Hepatocyte (in vitro differentiated cells): ENCODE measurements around the gene CDH19. TPM values are rescaled to one million over a fixed set of nuclear protein-coding genes. Genes with fewer than 3 reads are reported as not detected.

Source experiments
- DNase-seq: peaks from one replicate; pipeline ENCODE4 v3.0.0-alpha.2; 2016; ENCODE audit warnings: low spot score
- H2AFZ ChIP-seq: fragments of 200-600 bp; sonication (generic); 2 replicates; pipeline ENCODE4 v1.6.0; 2016; ENCODE audit warnings: antibody characterized with exemption, mild to moderate bottlenecking
- H3K27ac ChIP-seq: fragments of 200-600 bp; sonication (generic); 2 replicates; pipeline ENCODE4 v1.5.1; 2016; ENCODE audit warnings: mild to moderate bottlenecking
- H3K27me3 ChIP-seq: fragments of 200-600 bp; sonication (generic); 2 replicates; pipeline ENCODE4 v1.6.1; 2016
- H3K36me3 ChIP-seq: fragments of 200-600 bp; sonication (generic); replicated peaks from 2 replicates; pipeline ENCODE4 v1.5.1; 2016; ENCODE audit warnings: low read depth; ENCODE audit not compliant: insufficient read depth
- H3K4me1 ChIP-seq: fragments of 200-600 bp; sonication (generic); 2 replicates; pipeline ENCODE4 v1.5.1; 2016; ENCODE audit warnings: mild to moderate bottlenecking, moderate library complexity; ENCODE audit not compliant: insufficient read depth
- H3K4me2 ChIP-seq: fragments of 200-600 bp; sonication (generic); 2 replicates; pipeline ENCODE4 v1.6.0; 2016
- H3K4me3 ChIP-seq: fragments of 200-600 bp; sonication (generic); 2 replicates; pipeline ENCODE4 v1.5.1; 2016; ENCODE audit warnings: mild to moderate bottlenecking
- H3K79me2 ChIP-seq: fragments of 200-600 bp; sonication (generic); 2 replicates; pipeline ENCODE4 v1.6.0; 2017; ENCODE audit warnings: mild to moderate bottlenecking
- H3K9me2 ChIP-seq: fragments of 200-600 bp; sonication (generic); replicated peaks from 2 replicates; pipeline ENCODE4 v1.6.0; 2017; ENCODE audit warnings: mild to moderate bottlenecking; ENCODE audit not compliant: insufficient read depth
- H3K9me3 ChIP-seq: fragments of 200-600 bp; sonication (generic); 2 replicates; pipeline ENCODE4 v1.5.1; 2016; ENCODE audit warnings: low read depth, mild to moderate bottlenecking
- H4K20me1 ChIP-seq: fragments of 200-600 bp; sonication (generic); 2 replicates; pipeline ENCODE4 v1.6.0; 2016; ENCODE audit warnings: mild to moderate bottlenecking; ENCODE audit not compliant: insufficient read depth, poor library complexity, severe bottlenecking
- EZH2 ChIP-seq: fragments of 200-600 bp; sonication (generic); IDR thresholded peaks from 2 replicates; pipeline ENCODE4 v1.6.1; 2016; ENCODE audit warnings: antibody characterized with exemption, mild to moderate bottlenecking, borderline replicate concordance
- EZH2phosphoT487 ChIP-seq: fragments of 200-600 bp; sonication (generic); IDR thresholded peaks from one replicate; pipeline ENCODE4 v1.6.1; 2018; ENCODE audit warnings: antibody characterized with exemption, mild to moderate bottlenecking, low read depth, moderate library complexity; ENCODE audit not compliant: unreplicated experiment, severe bottlenecking
- WGBS: methylation state at CpG from one replicate; pipeline ENCODE4 v1.1.6; 2016; ENCODE audit warnings: low lambda C conversion rate; ENCODE audit errors: missing lambda C conversion rate; 5-methylcytosine and 5-hydroxymethylcytosine counted together
- polyA plus RNA-seq: library from polyadenylated mRNA; unstranded; fragments of >200 nt; fragmentation: Nextera tagmentation; extraction: Ambion mirVana; gene quantifications from 2 replicates; pipeline ENCODE4 v1.2.1, GENCODE V29; 2016
- total RNA-seq: library from RNA; depleted of rRNA; stranded (reverse); fragments of >200 nt; gene quantifications from 2 replicates; pipeline ENCODE4 v1.2.3, GENCODE V29; 2014
- TF ChIP-seq, protein P1 (sequence below): fragments of 200-600 bp; sonication (generic); IDR thresholded peaks from 2 replicates; pipeline ENCODE4 v1.5.1; 2016; ENCODE audit warnings: antibody characterized with exemption, mild to moderate bottlenecking; ENCODE audit not compliant: poor library complexity

CDH19 gene
- total and polyA plus RNA-seq, 2 experiments from 2014 or later: not detected

DNA sequence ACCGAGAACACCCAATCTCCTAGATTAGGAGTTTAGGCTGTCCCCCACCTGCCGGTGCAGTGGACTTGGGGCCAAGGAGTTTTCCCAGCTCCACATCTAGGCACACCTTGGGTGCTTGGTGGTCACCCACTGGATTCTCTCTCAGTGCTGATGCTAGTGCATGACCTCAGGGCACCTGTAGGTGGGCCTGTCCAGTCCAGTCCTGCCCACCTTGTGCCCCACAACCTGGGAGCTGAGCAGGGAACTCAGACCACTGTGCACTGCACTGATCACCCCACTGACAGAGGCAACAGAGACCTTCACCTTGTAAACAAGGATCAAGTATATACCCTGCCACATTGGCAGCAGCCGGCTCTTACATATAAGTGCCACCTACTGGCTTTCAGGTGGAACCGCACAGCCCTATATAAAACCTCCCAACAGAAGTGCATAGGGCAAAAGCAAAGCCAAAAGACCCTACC, 12.7 kb upstream of the CDH19 start:
- Histone ChIP-seq H4K20me1 (no peaks in the 10 kb centered on the region), H3K4me1 (no peaks in the 10 kb centered on the region), H3K79me2 (no peaks in the 10 kb centered on the region), H3K27me3 (no peaks in the 10 kb centered on the region), H3K4me2 (no peak overlapping the region), H2AFZ (no peak overlapping the region), H3K9me2 (no peaks in the 10 kb centered on the region), H3K27ac (no peak overlapping the region), H3K9me3 (no peaks in the 10 kb centered on the region), H3K4me3 (no peak overlapping the region), H3K36me3 (no peaks in the 10 kb centered on the region)
- TF ChIP-seq EZH2phosphoT487 (no peak), EZH2 (no peak)
- TF ChIP-seq, protein P1, sequence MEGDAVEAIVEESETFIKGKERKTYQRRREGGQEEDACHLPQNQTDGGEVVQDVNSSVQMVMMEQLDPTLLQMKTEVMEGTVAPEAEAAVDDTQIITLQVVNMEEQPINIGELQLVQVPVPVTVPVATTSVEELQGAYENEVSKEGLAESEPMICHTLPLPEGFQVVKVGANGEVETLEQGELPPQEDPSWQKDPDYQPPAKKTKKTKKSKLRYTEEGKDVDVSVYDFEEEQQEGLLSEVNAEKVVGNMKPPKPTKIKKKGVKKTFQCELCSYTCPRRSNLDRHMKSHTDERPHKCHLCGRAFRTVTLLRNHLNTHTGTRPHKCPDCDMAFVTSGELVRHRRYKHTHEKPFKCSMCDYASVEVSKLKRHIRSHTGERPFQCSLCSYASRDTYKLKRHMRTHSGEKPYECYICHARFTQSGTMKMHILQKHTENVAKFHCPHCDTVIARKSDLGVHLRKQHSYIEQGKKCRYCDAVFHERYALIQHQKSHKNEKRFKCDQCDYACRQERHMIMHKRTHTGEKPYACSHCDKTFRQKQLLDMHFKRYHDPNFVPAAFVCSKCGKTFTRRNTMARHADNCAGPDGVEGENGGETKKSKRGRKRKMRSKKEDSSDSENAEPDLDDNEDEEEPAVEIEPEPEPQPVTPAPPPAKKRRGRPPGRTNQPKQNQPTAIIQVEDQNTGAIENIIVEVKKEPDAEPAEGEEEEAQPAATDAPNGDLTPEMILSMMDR: peak; percentile 36
- WGBS: 56% methylated on average over 4 of the region's 4 CpGs
- DNase-seq: peak; percentile 29

DNA sequence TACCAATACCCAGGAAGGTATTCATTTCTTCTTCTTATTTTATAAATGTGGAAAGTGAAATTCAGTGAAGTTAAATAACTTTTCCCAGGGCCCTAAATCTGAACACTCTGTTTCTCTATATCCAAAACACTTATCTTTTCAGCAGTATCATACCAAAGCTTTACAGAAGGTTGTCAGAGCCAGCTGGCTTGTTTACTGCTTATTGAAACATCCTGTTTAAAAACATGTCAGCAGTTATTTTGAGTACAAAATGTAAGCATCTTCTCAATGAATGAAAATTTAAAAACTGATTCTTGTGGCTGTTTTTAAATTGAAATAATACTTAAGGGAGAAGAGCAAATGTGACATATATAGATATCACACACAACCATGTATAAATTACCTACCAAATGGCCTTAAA, 11.3 kb upstream of the CDH19 start:
- Histone ChIP-seq H3K79me2 (no peaks in the 10 kb centered on the region), H3K4me3 (no peak overlapping the region), H3K36me3 (no peaks in the 10 kb centered on the region), H3K4me2 (no peak overlapping the region), H3K9me3 (no peaks in the 10 kb centered on the region), H2AFZ (no peak overlapping the region), H3K9me2 (no peaks in the 10 kb centered on the region), H3K4me1 (no peaks in the 10 kb centered on the region), H4K20me1 (no peaks in the 10 kb centered on the region), H3K27ac (no peak overlapping the region), H3K27me3 (no peaks in the 10 kb centered on the region)
- TF ChIP-seq, protein P1: no peak
- TF ChIP-seq EZH2phosphoT487: no peak
- no peak for TF ChIP-seq EZH2
- no peak for DNase-seq

DNA sequence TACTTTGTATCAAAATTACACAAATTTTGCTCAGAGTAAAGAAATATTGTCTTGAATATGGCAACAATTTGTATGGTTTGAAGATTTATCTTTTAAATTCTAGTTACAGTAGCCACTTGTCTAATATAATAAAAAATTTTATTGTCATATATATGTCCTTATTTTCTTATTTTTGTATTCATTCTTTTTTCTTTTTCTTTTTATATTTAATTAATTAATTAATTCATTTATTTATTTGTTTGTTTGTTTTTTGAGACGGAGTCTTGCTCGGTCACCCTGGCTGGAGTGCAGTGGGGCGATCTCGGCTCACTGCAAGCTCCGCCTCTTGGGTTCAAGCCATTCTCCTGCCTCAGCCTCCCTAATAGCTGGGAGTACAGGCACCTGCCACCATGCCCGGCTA, 3.7 kb upstream of the CDH19 start:
- no peaks in the 10 kb centered on the region for H4K20me1 ChIP-seq
- no peaks in the 10 kb centered on the region for H3K9me3 ChIP-seq
- no peak for TF ChIP-seq EZH2
- TF ChIP-seq, protein P1: no peak
- TF ChIP-seq EZH2phosphoT487: no peak
- no peak overlapping the region for H3K4me2 ChIP-seq
- H3K36me3 ChIP-seq: no peaks in the 10 kb centered on the region
- H3K4me1 ChIP-seq: no peaks in the 10 kb centered on the region
- H3K27me3 ChIP-seq: no peaks in the 10 kb centered on the region
- no peak overlapping the region for H3K27ac ChIP-seq
- DNase-seq: no peak
- H3K79me2 ChIP-seq: no peaks in the 10 kb centered on the region
- no peak overlapping the region for H2AFZ ChIP-seq
- WGBS: 97% methylated on average over 6 of the region's 6 CpGs
- H3K4me3 ChIP-seq: no peak overlapping the region
- H3K9me2 ChIP-seq: no peaks in the 10 kb centered on the region

DNA sequence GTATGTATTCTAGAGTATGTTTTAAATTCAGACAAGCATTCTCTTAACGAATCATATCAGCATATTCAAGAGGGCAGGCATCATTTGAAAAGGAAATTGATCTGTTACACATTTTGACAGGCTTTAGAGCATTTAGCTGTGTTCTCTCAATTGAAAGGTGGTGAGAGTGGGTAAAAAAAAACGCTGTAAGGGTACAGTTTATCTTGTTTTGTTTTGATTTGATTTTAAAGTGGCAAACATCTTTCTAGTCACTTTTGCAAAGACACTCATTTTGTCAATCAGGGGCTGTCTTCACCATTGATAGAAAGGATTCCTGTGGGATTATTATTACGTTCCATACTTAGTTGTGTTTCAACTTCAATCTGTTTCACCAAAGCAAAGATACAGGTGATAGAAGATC, 2.2 kb downstream of the CDH19 start:
- Histone ChIP-seq H3K4me3 (no peak overlapping the region), H2AFZ (no peak overlapping the region)
- 68% methylated on average over 3 of the region's 3 CpGs for WGBS

More for the DNA sequence above, 2.2 kb downstream of the CDH19 start:
- DNase-seq: no peak
- Histone ChIP-seq H3K4me2 (no peak overlapping the region), H3K4me1 (no peaks in the 10 kb centered on the region), H3K27me3 (no peaks in the 10 kb centered on the region), H3K9me2 (no peaks in the 10 kb centered on the region), H3K9me3 (no peaks in the 10 kb centered on the region), H3K27ac (no peak overlapping the region), H4K20me1 (no peaks in the 10 kb centered on the region), H3K36me3 (no peaks in the 10 kb centered on the region), H3K79me2 (no peaks in the 10 kb centered on the region)
- TF ChIP-seq, protein P1: no peak
- TF ChIP-seq EZH2phosphoT487 (no peak), EZH2 (no peak)
